ENCODE data around the gene MPZ.

DNA sequence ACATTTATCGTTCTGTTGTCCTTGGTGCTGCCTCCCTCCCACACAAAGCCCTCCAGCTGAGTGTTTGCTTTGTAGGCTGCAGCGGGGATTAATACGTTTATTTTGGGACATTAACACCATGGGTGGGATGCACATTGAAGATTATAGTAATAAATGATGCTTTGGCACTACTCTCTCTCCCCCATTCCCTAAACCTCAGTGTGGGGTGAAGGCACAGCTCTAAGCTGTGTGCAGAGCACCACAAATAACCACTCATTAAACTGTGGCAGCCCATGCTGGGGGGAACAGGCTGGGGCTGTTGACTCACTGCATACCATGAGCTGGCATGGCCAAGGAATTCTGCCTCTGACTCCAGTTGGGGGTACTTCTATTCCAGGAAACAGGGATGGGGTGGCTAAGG is 43.6 kb downstream of the MPZ start:
- TF ChIP-seq LCOR (CRISPR knock-in tag; IDR thresholded peaks at IDR 0.05): no peak
- TF ChIP-seq CEBPB (tag; IDR thresholded peaks at IDR 0.05): no peak
- TF ChIP-seq, protein P1, sequence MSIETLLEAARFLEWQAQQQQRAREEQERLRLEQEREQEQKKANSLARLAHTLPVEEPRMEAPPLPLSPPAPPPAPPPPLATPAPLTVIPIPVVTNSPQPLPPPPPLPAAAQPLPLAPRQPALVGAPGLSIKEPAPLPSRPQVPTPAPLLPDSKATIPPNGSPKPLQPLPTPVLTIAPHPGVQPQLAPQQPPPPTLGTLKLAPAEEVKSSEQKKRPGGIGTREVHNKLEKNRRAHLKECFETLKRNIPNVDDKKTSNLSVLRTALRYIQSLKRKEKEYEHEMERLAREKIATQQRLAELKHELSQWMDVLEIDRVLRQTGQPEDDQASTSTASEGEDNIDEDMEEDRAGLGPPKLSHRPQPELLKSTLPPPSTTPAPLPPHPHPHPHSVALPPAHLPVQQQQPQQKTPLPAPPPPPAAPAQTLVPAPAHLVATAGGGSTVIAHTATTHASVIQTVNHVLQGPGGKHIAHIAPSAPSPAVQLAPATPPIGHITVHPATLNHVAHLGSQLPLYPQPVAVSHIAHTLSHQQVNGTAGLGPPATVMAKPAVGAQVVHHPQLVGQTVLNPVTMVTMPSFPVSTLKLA (conservative IDR thresholded peaks at IDR 0.05): no peak
